CD4-positive, alpha-beta T cell (primary cell): ENCODE measurements around the gene METTL4. TPM values are rescaled to one million over a fixed set of nuclear protein-coding genes. Genes with fewer than 3 reads are reported as not detected.

Source experiments
- ATAC-seq: fragments of 200-7000 bp; cut with Tn5 transposase; one replicate; pipeline ENCODE4 v1.10.0; 2022; ENCODE audit warnings: mild to moderate bottlenecking; ENCODE audit not compliant: poor library complexity
- CTCF ChIA-PET: fragments of 350-600 bp; sonication (Branson Sonifier 250); formaldehyde crosslinking; loops from one replicate; lab custom pipeline; 2021; ENCODE audit warnings: antibody characterized with exemption, inconsistent platforms; lab: Charles Lee
- POLR2A ChIA-PET: fragments of 350-600 bp; sonication (Branson Sonifier 250); formaldehyde crosslinking; loops from one replicate; lab custom pipeline; 2021; ENCODE audit warnings: antibody characterized with exemption, inconsistent platforms; lab: Charles Lee
- DNase-seq, 14 experiments: peaks; one replicate each; pipeline ENCODE4 v3.0.0-alpha.2; 2013 to 2020; ENCODE audit warnings: mixed read lengths in 2 of 14
- H3K27ac ChIP-seq, 2 donors: one replicate each; pipeline versions ENCODE4 v1.5.1 to v1.7.0; 2013; ENCODE audit warnings: low read length in 2 of 2, low read depth in 1 of 2, mild to moderate bottlenecking in 1 of 2
- H3K27me3 ChIP-seq, 2 experiments: 1 replicate in 1 of 2; 2 replicates in 1 of 2; pipeline versions ENCODE4 v1.6.1 to v1.7.0; 2013; ENCODE audit warnings: low read length in 2 of 2, control low read depth in 1 of 2, mild to moderate bottlenecking in 1 of 2, moderate library complexity in 1 of 2; ENCODE audit not compliant: insufficient read depth in 2 of 2, control insufficient read depth in 1 of 2
- H3K36me3 ChIP-seq: one replicate; pipeline ENCODE4 v1.6.1; 2013; ENCODE audit warnings: low read length, control low read depth; ENCODE audit not compliant: insufficient read depth
- H3K4me1 ChIP-seq: one replicate; pipeline ENCODE4 v1.6.1; 2013; ENCODE audit warnings: low read length, control low read depth; ENCODE audit not compliant: insufficient read depth
- H3K4me3 ChIP-seq: one replicate; pipeline ENCODE4 v1.5.1; 2013; ENCODE audit warnings: mild to moderate bottlenecking, low read length, moderate library complexity
- H3K9me3 ChIP-seq, 2 experiments: 1 replicate in 1 of 2; 2 replicates in 1 of 2; pipeline versions ENCODE4 v1.6.1 to v1.7.0; 2013; ENCODE audit warnings: low read length in 2 of 2, mild to moderate bottlenecking in 2 of 2, control low read depth in 1 of 2, moderate library complexity in 1 of 2; ENCODE audit not compliant: control insufficient read depth in 1 of 2, insufficient read depth in 1 of 2
- H3K27ac Mint-ChIP-seq: one replicate; pipeline ENCODE4 v1.8.0; 2020; ENCODE audit warnings: mixed read lengths
- H3K27me3 Mint-ChIP-seq: one replicate; pipeline ENCODE4 v1.8.0; 2021; ENCODE audit warnings: mixed read lengths
- H3K36me3 Mint-ChIP-seq: one replicate; pipeline ENCODE4 v1.8.0; 2021; ENCODE audit warnings: low read depth, mixed read lengths
- H3K4me1 Mint-ChIP-seq: one replicate; pipeline ENCODE4 v1.8.0; 2021; ENCODE audit warnings: low read depth, mixed read lengths
- H3K4me3 Mint-ChIP-seq: one replicate; pipeline ENCODE4 v1.8.0; 2020; ENCODE audit warnings: mild to moderate bottlenecking, mixed read lengths
- H3K9me3 Mint-ChIP-seq: one replicate; pipeline ENCODE4 v1.8.0; 2020; ENCODE audit warnings: mixed read lengths
- CTCF ChIP-seq: fragments of 200-600 bp; IDR thresholded peaks from one replicate; pipeline ENCODE4 v1.8.0; 2022; ENCODE audit warnings: antibody characterized with exemption, mild to moderate bottlenecking
- intact Hi-C, 2 experiments: fragments of 100-400 bp; cut with DNase I in 1 of 2; cut with micrococcal nuclease in 1 of 2; formaldehyde crosslinking; loops; one replicate each; pipeline versions ENCODE4 v1.15.1 to v1.9.0; 2023 to 2025; cut with DNase I, micrococcal nuclease
- total RNA-seq, 174 experiments: library from RNA in 2 of 174; stranded (reverse) in 2 of 174; gene quantifications; one replicate each; pipeline ENCODE4 v1.2.3 and lab custom pipeline; 2021 to 2026

The METTL4 gene
- total RNA-seq, 2 experiments from 2014 or later, result 6.5 to 10.4 TPM

DNA sequence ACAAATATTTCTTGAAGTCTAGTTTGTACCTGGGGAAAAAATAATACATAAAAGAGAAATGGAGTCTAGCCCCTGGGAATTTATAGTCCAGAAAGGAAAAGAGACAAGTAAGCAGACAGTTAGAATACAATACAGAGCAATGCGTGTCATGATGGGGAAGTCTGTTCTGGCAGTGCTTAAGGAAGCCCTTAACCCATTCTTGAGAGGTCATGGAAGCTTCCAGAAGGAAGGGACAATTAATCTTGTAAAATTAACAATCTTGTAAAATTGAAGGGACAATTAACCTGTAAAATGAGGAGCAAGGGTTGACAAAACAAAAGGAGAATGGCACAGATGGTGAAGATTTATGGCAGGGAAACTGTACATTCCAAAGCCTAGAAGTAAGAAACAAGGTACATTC lies 66.7 kb downstream of the METTL4 start:
- no peak for DNase-seq
- H3K27me3 Mint-ChIP-seq, result no peaks in the 10 kb centered on the region

DNA sequence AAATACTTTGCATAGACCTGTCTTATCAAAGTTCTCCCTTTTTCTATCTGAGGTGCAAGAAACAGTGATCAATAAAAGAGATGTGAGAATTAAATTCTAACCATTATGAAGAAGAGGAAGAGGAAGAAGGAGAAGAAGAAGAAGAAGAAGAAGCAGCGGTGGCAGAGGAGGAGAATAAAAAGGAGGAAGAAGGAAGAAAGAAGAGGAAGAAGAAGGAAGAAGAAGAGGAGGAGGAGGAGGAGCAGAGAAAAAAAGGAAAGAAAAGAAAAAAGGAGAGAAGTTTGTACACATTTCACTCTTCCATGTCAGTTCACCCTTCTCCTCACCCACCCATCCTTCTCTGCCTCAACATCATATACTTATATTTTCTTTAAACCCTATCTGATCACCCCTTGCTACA lies 68.4 kb downstream of the METTL4 start:
- Mint-ChIP-seq H3K9me3 (no peaks in the 10 kb centered on the region), H3K4me3 (no peak overlapping the region), H3K4me1 (no peaks in the 10 kb centered on the region), H3K36me3 (no peaks in the 10 kb centered on the region), H3K27me3 (no peaks in the 10 kb centered on the region), H3K27ac (no peak overlapping the region)
- H3K4me3 ChIP-seq, result no peak overlapping the region
- H3K9me3 ChIP-seq, result no peaks in the 10 kb centered on the region
- no peaks in the 10 kb centered on the region for H3K4me1 ChIP-seq
- H3K27me3 ChIP-seq, result no peaks in the 10 kb centered on the region
- CTCF ChIA-PET, result no interaction called here
- no peak for DNase-seq
- no peak for ATAC-seq
- no peak for TF ChIP-seq CTCF
- H3K27ac ChIP-seq, result no peak overlapping the region
- POLR2A ChIA-PET, result no interaction called here
- intact Hi-C loops, result no loop called here
- no peaks in the 10 kb centered on the region for H3K36me3 ChIP-seq

More for the DNA sequence above, 66.7 kb downstream of the METTL4 start:
- Histone ChIP-seq H3K4me3 (no peak overlapping the region), H3K27me3 (no peaks in the 10 kb centered on the region), H3K36me3 (no peaks in the 10 kb centered on the region), H3K4me1 (no peaks in the 10 kb centered on the region), H3K27ac (no peak overlapping the region), H3K9me3 (no peaks in the 10 kb centered on the region)
- Mint-ChIP-seq H3K27ac (no peak overlapping the region), H3K9me3 (no peaks in the 10 kb centered on the region), H3K4me1 (no peaks in the 10 kb centered on the region), H3K36me3 (no peaks in the 10 kb centered on the region), H3K4me3 (no peak overlapping the region)
- no peak for ATAC-seq
- TF ChIP-seq CTCF, result no peak
- intact Hi-C loops, result no loop called here
- POLR2A ChIA-PET, result no interaction called here
- CTCF ChIA-PET, result no interaction called here

GRCh38 chr18:2502394-2502793 lies 68.9 kb downstream of the METTL4 start:
- no peak for TF ChIP-seq CTCF
- intact Hi-C loops, result no loop called here
- H3K36me3 Mint-ChIP-seq, result no peaks in the 10 kb centered on the region
- no peak for DNase-seq
- no peaks in the 10 kb centered on the region for H3K36me3 ChIP-seq
- ChIA-PET CTCF (no interaction called here), POLR2A (no interaction called here)
- H3K4me3 ChIP-seq, result no peak overlapping the region
- no peak overlapping the region for H3K27ac Mint-ChIP-seq
- no peak overlapping the region for H3K27ac ChIP-seq
- H3K27me3 Mint-ChIP-seq, result no peaks in the 10 kb centered on the region
- no peaks in the 10 kb centered on the region for H3K4me1 Mint-ChIP-seq
- H3K27me3 ChIP-seq, result no peaks in the 10 kb centered on the region
- H3K9me3 Mint-ChIP-seq, result no peaks in the 10 kb centered on the region
- H3K4me3 Mint-ChIP-seq, result no peak overlapping the region
- ATAC-seq, result no peak
- no peaks in the 10 kb centered on the region for H3K9me3 ChIP-seq
- H3K4me1 ChIP-seq, result no peaks in the 10 kb centered on the region
